Measurements from ENCODE around the gene LIF. TPM values are rescaled to one million over a fixed set of nuclear protein-coding genes. Genes with fewer than 3 reads are reported as not detected.

The LIF gene
- total RNA-seq, 1 donor from 2014 or later, result 6.9 TPM

DNA sequence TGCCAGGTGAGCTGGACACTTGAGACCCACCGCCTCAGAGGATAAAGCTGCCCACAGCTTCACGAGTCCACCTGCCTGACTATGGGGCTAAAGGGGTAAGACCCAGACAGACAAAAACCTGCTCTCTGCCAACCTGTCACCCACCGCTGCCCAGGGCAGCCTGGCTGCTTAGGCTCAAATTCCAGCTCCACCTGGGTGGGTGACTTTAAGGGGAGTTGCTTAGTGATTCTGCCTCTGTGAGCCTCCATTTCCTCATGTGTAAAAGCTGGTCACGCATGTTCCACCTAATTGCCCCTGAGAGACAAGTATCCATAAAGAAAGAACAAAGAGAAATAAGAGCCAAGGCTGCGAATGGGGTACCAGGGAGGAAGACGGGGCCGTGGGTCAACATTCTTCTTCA lies 46.5 kb upstream of the LIF start:
- Histone ChIP-seq H3K4me3 (no peak overlapping the region), H3K36me3 (peaks cover 63% of the 10 kb centered on the region), H3K9me3 (no peaks in the 10 kb centered on the region), H3K27ac (peak overlapping the region; percentile 17), H3K4me1 (peaks cover 54% of the 10 kb centered on the region), H3K27me3 (no peaks in the 10 kb centered on the region)
- intact Hi-C loops (cut with DNase I), result no loop called here
- no peak for ATAC-seq
- no peak for DNase-seq
- TF ChIP-seq, protein P1, sequence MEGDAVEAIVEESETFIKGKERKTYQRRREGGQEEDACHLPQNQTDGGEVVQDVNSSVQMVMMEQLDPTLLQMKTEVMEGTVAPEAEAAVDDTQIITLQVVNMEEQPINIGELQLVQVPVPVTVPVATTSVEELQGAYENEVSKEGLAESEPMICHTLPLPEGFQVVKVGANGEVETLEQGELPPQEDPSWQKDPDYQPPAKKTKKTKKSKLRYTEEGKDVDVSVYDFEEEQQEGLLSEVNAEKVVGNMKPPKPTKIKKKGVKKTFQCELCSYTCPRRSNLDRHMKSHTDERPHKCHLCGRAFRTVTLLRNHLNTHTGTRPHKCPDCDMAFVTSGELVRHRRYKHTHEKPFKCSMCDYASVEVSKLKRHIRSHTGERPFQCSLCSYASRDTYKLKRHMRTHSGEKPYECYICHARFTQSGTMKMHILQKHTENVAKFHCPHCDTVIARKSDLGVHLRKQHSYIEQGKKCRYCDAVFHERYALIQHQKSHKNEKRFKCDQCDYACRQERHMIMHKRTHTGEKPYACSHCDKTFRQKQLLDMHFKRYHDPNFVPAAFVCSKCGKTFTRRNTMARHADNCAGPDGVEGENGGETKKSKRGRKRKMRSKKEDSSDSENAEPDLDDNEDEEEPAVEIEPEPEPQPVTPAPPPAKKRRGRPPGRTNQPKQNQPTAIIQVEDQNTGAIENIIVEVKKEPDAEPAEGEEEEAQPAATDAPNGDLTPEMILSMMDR (IDR thresholded peaks at IDR 0.05), result no peak

DNA sequence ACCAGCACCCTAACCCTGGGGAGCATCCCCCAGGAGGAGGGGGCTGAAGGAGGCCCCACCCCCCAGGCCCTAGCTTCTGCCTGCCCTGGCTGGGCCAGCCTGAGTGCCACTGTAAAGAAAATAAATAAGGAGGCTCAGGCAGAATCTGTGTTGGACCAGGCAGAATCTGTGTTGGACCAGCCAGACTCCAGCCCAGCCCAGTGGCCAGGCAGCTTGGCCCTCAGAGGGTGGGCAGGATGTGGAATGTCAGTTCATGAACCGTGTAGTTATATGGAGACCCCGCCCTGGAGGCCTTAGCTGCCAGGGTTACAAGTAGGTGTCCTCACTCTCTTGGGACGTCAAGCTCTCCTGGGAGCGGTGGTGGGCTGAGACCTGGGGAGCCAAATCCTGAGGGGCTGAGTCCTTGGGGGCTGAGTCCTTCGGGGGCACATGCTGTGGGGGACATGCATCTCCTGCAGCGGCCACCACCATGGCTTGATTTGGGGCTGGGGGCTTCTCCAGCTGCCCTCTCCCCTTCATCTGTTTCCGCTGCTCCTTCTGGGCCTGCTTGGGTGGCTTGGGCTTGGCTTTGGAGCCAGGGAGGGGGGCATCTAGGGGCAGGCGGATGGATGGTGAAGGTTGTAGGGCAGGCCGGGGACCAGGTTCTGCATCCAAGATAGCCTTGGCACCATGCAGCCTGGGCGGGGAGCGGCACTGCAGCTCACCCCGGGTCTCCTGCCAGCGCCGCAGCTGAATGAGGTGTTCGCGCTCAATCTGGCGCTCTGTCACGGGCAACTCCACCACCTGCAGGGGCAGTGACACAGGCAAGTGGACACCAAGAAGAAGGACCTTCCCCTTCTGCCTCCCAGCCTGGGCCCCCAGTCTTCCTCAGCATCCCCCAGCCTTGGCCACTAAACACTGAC lies 45.8 kb upstream of the LIF start:
- Histone ChIP-seq H3K4me1 (peaks cover 50% of the 10 kb centered on the region), H3K27ac (peak overlapping the region; percentile 92), H3K36me3 (peaks cover 57% of the 10 kb centered on the region), H3K9me3 (no peaks in the 10 kb centered on the region), H3K4me3 (no peak overlapping the region), H3K27me3 (no peaks in the 10 kb centered on the region)
- TF ChIP-seq, protein P1 (IDR thresholded peaks at IDR 0.05), result no peak
- intact Hi-C loops (cut with DNase I), result no loop called here
- DNase-seq (no peak), ATAC-seq (no peak)

DNA sequence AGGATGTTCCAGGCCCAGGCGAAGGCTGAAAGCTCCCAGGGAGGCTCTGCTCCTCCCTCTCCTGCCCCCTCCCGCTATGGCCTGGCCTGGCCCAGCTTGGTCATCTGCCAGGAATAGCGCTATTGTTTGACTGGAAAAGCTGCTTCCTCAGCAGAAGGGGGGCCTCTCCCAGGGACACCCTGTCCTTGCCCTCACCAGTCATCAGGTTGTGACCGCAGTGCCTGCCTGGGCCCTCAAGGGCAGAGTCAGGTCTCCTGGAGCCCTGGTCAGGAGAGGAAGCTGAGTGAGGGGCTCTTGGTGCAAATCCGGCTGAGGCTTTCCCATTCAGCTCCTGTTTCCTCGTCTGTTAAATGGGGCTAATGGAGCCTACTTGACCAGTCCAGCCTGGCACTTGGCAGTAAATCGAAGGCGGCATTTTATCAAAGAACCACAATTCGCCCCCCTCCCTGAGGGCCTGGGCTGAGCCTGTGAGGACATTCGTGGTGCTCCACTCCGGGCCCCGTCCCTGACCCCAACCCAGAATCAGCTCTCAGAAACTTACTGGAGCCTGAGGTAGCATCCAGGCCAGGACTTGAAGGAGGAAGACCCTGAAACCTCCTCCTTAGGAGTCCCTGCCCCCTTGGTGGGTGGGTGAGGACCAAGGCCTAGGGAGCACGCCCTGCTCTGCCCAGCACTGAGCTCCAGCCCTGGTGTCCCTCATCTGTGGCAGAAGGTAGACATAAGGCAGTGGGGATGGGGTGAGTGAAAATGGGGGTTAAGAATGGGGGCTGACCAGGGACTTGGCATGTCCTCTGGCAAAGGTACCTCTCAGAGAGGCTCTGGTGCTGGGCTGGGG lies 44.7 kb upstream of the LIF start:
- Histone ChIP-seq H3K9me3 (no peaks in the 10 kb centered on the region), H3K27ac (peak overlapping the region; percentile 92), H3K4me3 (no peak overlapping the region), H3K4me1 (peaks cover 40% of the 10 kb centered on the region), H3K27me3 (no peaks in the 10 kb centered on the region), H3K36me3 (peaks cover 46% of the 10 kb centered on the region)
- ATAC-seq, result peak; percentile 52
- DNase-seq, result peak; percentile 91
- intact Hi-C loops (cut with DNase I), result no loop called here
- TF ChIP-seq, protein P1 (IDR thresholded peaks at IDR 0.05), result no peak

DNA sequence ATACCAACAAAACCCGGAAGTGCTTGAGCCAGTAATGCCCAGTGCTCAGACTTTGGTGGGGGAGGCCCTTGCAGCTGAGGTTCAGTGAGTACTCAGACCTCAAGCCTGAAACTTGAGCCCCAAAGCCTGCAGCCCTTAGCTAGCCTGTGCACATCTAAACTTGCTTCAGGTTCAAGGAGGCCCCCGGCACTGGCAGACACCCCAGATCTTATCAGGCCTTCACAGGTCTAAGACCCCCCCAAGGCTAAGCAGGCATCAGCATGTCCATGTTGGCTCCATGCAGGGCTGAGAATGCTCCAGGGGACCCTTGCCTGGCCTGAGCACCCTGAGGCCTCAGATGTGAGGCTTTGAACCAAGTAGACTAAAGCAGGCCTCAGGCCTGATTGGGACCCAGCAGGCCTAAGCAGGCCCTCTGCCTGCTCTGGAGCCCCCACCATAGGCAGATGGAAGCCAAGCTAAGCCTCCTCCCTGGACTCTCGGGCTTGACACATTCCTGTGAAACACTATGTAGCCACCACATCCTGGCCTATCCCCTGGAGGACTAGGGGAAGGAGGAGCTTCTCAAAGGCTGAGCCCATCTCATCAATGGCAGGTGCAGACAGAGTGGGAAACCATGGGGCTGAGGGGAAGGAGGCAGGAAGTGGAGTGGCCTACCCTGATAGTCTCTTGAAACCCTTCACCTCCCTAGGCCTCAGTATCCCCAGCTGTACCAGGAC lies 43.9 kb upstream of the LIF start:
- Histone ChIP-seq H3K9me3 (no peaks in the 10 kb centered on the region), H3K4me3 (peak overlapping the region; percentile 97), H3K36me3 (peaks cover 39% of the 10 kb centered on the region), H3K4me1 (peaks cover 36% of the 10 kb centered on the region), H3K27ac (peak overlapping the region; percentile 92), H3K27me3 (no peaks in the 10 kb centered on the region)
- intact Hi-C loops (cut with DNase I), result no loop called here
- peak; percentile 1 for ATAC-seq
- DNase-seq, result no peak
- TF ChIP-seq, protein P1 (IDR thresholded peaks at IDR 0.05), result no peak

DNA sequence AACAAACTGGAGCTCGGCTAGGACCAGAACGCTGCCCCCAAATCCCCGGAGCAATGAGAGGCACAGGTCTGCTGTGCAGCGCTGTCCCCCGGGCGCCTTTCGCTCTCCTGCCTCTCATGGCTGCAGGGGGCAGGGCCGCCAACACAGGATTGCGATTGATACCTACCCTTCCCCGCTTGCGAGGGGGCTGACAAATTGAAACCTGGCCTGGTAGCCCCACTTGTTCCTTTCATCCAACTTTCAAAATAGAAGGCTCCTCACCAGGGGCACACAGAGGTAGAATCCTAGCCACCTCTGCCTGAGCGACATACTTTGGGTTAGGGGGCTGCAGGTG lies 43.4 kb upstream of the LIF start:
- H3K27ac ChIP-seq, result peak overlapping the region; percentile 92
- no peaks in the 10 kb centered on the region for H3K9me3 ChIP-seq
- no peak for DNase-seq
- peaks cover 39% of the 10 kb centered on the region for H3K36me3 ChIP-seq
- intact Hi-C loops (cut with DNase I), result loop anchor here (5.0 kb wide), 1 partner anchor 97 kb away; the partner anchor contains the start of gene RNF215
- TF ChIP-seq, protein P1 (IDR thresholded peaks at IDR 0.05), result no peak
- peak overlapping the region; percentile 97 for H3K4me3 ChIP-seq
- ATAC-seq, result no peak
- H3K27me3 ChIP-seq, result no peaks in the 10 kb centered on the region
- H3K4me1 ChIP-seq, result peaks cover 36% of the 10 kb centered on the region
